ENCODE measurements around the gene OLA1.

Gene OLA1

DNA sequence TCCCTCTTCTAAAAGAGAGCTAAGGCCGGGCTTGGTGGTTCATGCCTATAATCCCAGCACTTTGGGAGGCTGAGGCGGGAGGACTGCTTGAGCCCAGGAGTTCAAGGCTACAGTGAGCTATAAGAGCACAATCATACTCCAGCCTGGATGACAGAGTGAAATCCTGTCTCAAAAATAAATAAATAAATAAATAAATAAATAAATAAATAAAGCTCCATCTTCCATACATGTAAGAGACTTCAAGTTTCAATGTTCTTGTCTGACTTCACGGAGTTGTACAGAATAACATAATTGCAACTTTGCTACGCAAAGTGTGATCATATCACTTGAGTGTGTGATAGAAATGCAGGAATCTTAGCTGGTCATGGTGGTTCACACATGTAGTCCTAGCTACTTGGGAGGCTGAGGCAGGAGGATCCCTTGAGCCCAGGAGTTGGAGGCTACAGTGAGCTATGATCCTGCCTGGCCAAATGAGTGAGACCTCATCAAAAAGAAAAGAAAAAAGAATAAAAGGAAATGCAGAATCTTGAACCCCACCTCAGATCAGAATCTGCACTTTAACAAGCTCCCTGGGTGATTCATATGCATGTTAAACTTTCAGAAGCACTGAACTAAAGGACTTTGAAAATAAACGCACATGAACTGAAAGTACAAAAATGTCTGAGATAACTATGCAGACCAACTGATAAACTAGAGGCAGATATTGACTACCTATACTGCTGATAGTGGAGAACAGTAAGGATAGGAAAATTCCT, 159.4 kb downstream of the OLA1 start:
- Histone ChIP-seq H3K4me3 (ENCODE audit: low read depth, low read length) (no peak overlapping the region), H3K79me2 (ENCODE audit: control insufficient read depth, insufficient read depth, low read length, unreplicated experiment) (no peaks in the 10 kb centered on the region), H3K4me1 (ENCODE audit: control insufficient read depth, insufficient read depth, low read length, unreplicated experiment) (no peaks in the 10 kb centered on the region), H2AFZ (ENCODE audit: low read length, unreplicated experiment) (no peak overlapping the region), H3K27me3 (ENCODE audit: insufficient read depth, low read length) (no peaks in the 10 kb centered on the region), H3K36me3 (ENCODE audit: insufficient read depth, low read length) (no peaks in the 10 kb centered on the region), H3K27ac (ENCODE audit: low read depth, low read length) (no peak overlapping the region)

DNA sequence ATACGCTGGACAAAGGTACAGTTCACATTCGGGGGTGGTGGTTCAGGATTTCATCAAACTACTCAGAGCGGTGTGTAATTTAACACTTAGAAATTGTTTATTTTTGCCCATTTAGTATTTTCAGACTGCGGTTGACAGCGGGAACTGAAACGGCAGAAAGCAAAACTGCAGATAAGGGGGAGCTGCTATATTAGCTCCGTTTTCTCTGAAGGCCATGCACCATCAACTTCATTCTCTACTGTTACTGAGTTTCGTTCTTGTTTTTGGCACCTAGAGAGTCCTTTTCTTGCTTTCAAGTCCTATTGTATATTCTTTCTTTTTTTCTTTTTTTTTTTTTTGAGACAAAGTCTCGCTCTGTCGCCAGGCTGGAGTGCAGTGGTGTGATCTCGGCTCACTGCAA, 161.6 kb downstream of the OLA1 start:
- no peaks in the 10 kb centered on the region for H3K36me3 ChIP-seq (ENCODE audit: insufficient read depth, low read length)
- no peak overlapping the region for H3K4me3 ChIP-seq (ENCODE audit: low read depth, low read length)
- H3K4me1 ChIP-seq (ENCODE audit: control insufficient read depth, insufficient read depth, low read length, unreplicated experiment): no peaks in the 10 kb centered on the region
- H2AFZ ChIP-seq (ENCODE audit: low read length, unreplicated experiment): no peak overlapping the region
- no peaks in the 10 kb centered on the region for H3K79me2 ChIP-seq (ENCODE audit: control insufficient read depth, insufficient read depth, low read length, unreplicated experiment)
- H3K27me3 ChIP-seq (ENCODE audit: insufficient read depth, low read length): no peaks in the 10 kb centered on the region
- no peak overlapping the region for H3K27ac ChIP-seq (ENCODE audit: low read depth, low read length)

GRCh38 chr2:174085781-174086180, 162.6 kb downstream of the OLA1 start:
- Histone ChIP-seq H3K4me1 (ENCODE audit: control insufficient read depth, insufficient read depth, low read length, unreplicated experiment) (no peaks in the 10 kb centered on the region), H3K36me3 (ENCODE audit: insufficient read depth, low read length) (no peaks in the 10 kb centered on the region), H3K27me3 (ENCODE audit: insufficient read depth, low read length) (no peaks in the 10 kb centered on the region), H2AFZ (ENCODE audit: low read length, unreplicated experiment) (no peak overlapping the region), H3K27ac (ENCODE audit: low read depth, low read length) (no peak overlapping the region), H3K79me2 (ENCODE audit: control insufficient read depth, insufficient read depth, low read length, unreplicated experiment) (no peaks in the 10 kb centered on the region), H3K4me3 (ENCODE audit: low read depth, low read length) (no peak overlapping the region)

- no peaks in the 10 kb centered on the region for H3K79me2 ChIP-seq (ENCODE audit: control insufficient read depth, insufficient read depth, low read length, unreplicated experiment)
- peaks cover 2% of the 10 kb centered on the region for H3K4me1 ChIP-seq (ENCODE audit: control insufficient read depth, insufficient read depth, low read length, unreplicated experiment)
- H3K27me3 ChIP-seq (ENCODE audit: insufficient read depth, low read length): no peaks in the 10 kb centered on the region
- no peak overlapping the region for H2AFZ ChIP-seq (ENCODE audit: low read length, unreplicated experiment)
- no peaks in the 10 kb centered on the region for H3K36me3 ChIP-seq (ENCODE audit: insufficient read depth, low read length)
- no peak overlapping the region for H3K4me3 ChIP-seq (ENCODE audit: low read depth, low read length)
- no peak overlapping the region for H3K27ac ChIP-seq (ENCODE audit: low read depth, low read length)
These were observed 164.4 kb downstream of the OLA1 start for GRCh38 chr2:174083843-174084458.

GRCh38 chr2:174080672-174081121, 167.6 kb downstream of the OLA1 start:
- Histone ChIP-seq H3K4me3 (ENCODE audit: low read depth, low read length) (no peak overlapping the region), H2AFZ (ENCODE audit: low read length, unreplicated experiment) (no peak overlapping the region), H3K79me2 (ENCODE audit: control insufficient read depth, insufficient read depth, low read length, unreplicated experiment) (no peaks in the 10 kb centered on the region), H3K4me1 (ENCODE audit: control insufficient read depth, insufficient read depth, low read length, unreplicated experiment) (peaks cover 6% of the 10 kb centered on the region), H3K27me3 (ENCODE audit: insufficient read depth, low read length) (no peaks in the 10 kb centered on the region), H3K27ac (ENCODE audit: low read depth, low read length) (no peak overlapping the region), H3K36me3 (ENCODE audit: insufficient read depth, low read length) (no peaks in the 10 kb centered on the region)

DNA sequence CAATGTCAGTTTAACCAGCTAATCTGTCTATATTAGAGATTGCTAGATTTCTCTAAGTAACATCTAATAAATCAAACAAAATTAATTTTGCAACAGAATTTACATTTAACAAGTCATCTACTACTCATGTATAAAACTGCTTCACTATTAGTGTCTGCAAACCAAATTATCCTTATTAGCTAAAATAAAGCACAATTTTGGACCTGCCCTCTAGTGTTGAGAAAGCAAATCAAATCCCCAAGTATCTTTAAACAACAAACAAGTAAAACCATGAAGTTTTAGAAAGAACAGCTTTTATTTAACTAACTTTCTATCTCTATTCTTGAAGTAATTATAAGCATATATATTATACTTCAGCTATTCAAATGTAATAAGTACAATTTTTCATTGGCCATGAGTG, 170.1 kb downstream of the OLA1 start:
- H3K79me2 ChIP-seq (ENCODE audit: control insufficient read depth, insufficient read depth, low read length, unreplicated experiment): no peaks in the 10 kb centered on the region
- H3K4me3 ChIP-seq (ENCODE audit: low read depth, low read length): no peak overlapping the region
- H3K27me3 ChIP-seq (ENCODE audit: insufficient read depth, low read length): no peaks in the 10 kb centered on the region
- H3K36me3 ChIP-seq (ENCODE audit: insufficient read depth, low read length): no peaks in the 10 kb centered on the region
- peaks cover 6% of the 10 kb centered on the region for H3K4me1 ChIP-seq (ENCODE audit: control insufficient read depth, insufficient read depth, low read length, unreplicated experiment)
- H2AFZ ChIP-seq (ENCODE audit: low read length, unreplicated experiment): no peak overlapping the region
- no peak overlapping the region for H3K27ac ChIP-seq (ENCODE audit: low read depth, low read length)

DNA sequence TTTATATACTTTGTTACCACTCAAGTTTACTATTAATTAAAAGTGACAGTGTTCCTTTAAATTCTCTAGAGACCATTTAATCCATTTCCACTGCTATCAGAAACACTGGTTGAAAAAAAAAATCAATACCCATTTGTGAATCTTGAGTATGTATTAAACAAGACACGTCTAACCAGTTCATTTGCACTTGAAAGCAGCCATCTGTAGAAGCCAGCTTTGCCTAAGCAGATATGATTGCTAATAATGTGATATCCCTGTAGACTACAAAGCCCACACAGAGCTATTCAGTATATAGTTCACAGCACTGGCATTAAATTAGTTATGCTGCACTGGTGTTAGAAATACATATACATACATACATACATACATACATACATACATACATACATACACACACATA, 171.4 kb downstream of the OLA1 start:
- Histone ChIP-seq H3K4me1 (ENCODE audit: control insufficient read depth, insufficient read depth, low read length, unreplicated experiment) (peaks cover 6% of the 10 kb centered on the region), H3K36me3 (ENCODE audit: insufficient read depth, low read length) (no peaks in the 10 kb centered on the region), H3K79me2 (ENCODE audit: control insufficient read depth, insufficient read depth, low read length, unreplicated experiment) (no peaks in the 10 kb centered on the region), H2AFZ (ENCODE audit: low read length, unreplicated experiment) (no peak overlapping the region), H3K4me3 (ENCODE audit: low read depth, low read length) (no peak overlapping the region), H3K27ac (ENCODE audit: low read depth, low read length) (no peak overlapping the region), H3K27me3 (ENCODE audit: insufficient read depth, low read length) (no peaks in the 10 kb centered on the region)

GRCh38 chr2:174076040-174076439, 172.3 kb downstream of the OLA1 start:
- Histone ChIP-seq H2AFZ (ENCODE audit: low read length, unreplicated experiment) (no peak overlapping the region), H3K27me3 (ENCODE audit: insufficient read depth, low read length) (no peaks in the 10 kb centered on the region), H3K4me3 (ENCODE audit: low read depth, low read length) (no peak overlapping the region), H3K4me1 (ENCODE audit: control insufficient read depth, insufficient read depth, low read length, unreplicated experiment) (peaks cover 6% of the 10 kb centered on the region), H3K36me3 (ENCODE audit: insufficient read depth, low read length) (no peaks in the 10 kb centered on the region), H3K27ac (ENCODE audit: low read depth, low read length) (no peak overlapping the region), H3K79me2 (ENCODE audit: control insufficient read depth, insufficient read depth, low read length, unreplicated experiment) (no peaks in the 10 kb centered on the region)

GRCh38 chr2:174074831-174075230, 173.5 kb downstream of the OLA1 start:
- no peak overlapping the region for H3K4me3 ChIP-seq (ENCODE audit: low read depth, low read length)
- H3K36me3 ChIP-seq (ENCODE audit: insufficient read depth, low read length): no peaks in the 10 kb centered on the region
- H3K27me3 ChIP-seq (ENCODE audit: insufficient read depth, low read length): no peaks in the 10 kb centered on the region
- H2AFZ ChIP-seq (ENCODE audit: low read length, unreplicated experiment): no peak overlapping the region
- no peaks in the 10 kb centered on the region for H3K79me2 ChIP-seq (ENCODE audit: control insufficient read depth, insufficient read depth, low read length, unreplicated experiment)
- H3K27ac ChIP-seq (ENCODE audit: low read depth, low read length): no peak overlapping the region
- peaks cover 6% of the 10 kb centered on the region for H3K4me1 ChIP-seq (ENCODE audit: control insufficient read depth, insufficient read depth, low read length, unreplicated experiment)

- H3K27ac ChIP-seq (ENCODE audit: low read depth, low read length): no peak overlapping the region
- no peak overlapping the region for H2AFZ ChIP-seq (ENCODE audit: low read length, unreplicated experiment)
- H3K36me3 ChIP-seq (ENCODE audit: insufficient read depth, low read length): no peaks in the 10 kb centered on the region
- no peaks in the 10 kb centered on the region for H3K79me2 ChIP-seq (ENCODE audit: control insufficient read depth, insufficient read depth, low read length, unreplicated experiment)
- H3K4me3 ChIP-seq (ENCODE audit: low read depth, low read length): no peak overlapping the region
- no peaks in the 10 kb centered on the region for H3K4me1 ChIP-seq (ENCODE audit: control insufficient read depth, insufficient read depth, low read length, unreplicated experiment)
- no peaks in the 10 kb centered on the region for H3K27me3 ChIP-seq (ENCODE audit: insufficient read depth, low read length)
These were observed 175.5 kb downstream of the OLA1 start for GRCh38 chr2:174072857-174073256.

GRCh38 chr2:174072069-174072468, 176.3 kb downstream of the OLA1 start:
- H3K4me1 ChIP-seq (ENCODE audit: control insufficient read depth, insufficient read depth, low read length, unreplicated experiment): no peaks in the 10 kb centered on the region
- H3K36me3 ChIP-seq (ENCODE audit: insufficient read depth, low read length): no peaks in the 10 kb centered on the region
- no peak overlapping the region for H2AFZ ChIP-seq (ENCODE audit: low read length, unreplicated experiment)
- no peaks in the 10 kb centered on the region for H3K27me3 ChIP-seq (ENCODE audit: insufficient read depth, low read length)
- no peak overlapping the region for H3K27ac ChIP-seq (ENCODE audit: low read depth, low read length)
- H3K79me2 ChIP-seq (ENCODE audit: control insufficient read depth, insufficient read depth, low read length, unreplicated experiment): no peaks in the 10 kb centered on the region
- H3K4me3 ChIP-seq (ENCODE audit: low read depth, low read length): no peak overlapping the region

Measured in ACC112 (cell line).